CD14-positive monocyte (primary cell): ENCODE measurements around the gene APLN. TPM values are rescaled to one million over a fixed set of nuclear protein-coding genes. Genes with fewer than 3 reads are reported as not detected.

Source experiments
- DNase-seq, 3 donors: peaks; one replicate each; pipeline ENCODE4 v3.0.0-alpha.2; 2011 to 2022
- H2AFZ ChIP-seq: 2 replicates; pipeline ENCODE4 v1.6.0; 2012; ENCODE audit warnings: mild to moderate bottlenecking, low read depth, low read length, inconsistent platforms; ENCODE audit not compliant: insufficient read depth, poor library complexity, severe bottlenecking
- H3K27ac ChIP-seq, 2 donors: 1 replicate in 1 of 2; 2 replicates in 1 of 2; pipeline ENCODE4 v1.5.1; 2012 to 2013; ENCODE audit warnings: low read length in 2 of 2, control low read depth in 1 of 2, inconsistent platforms in 1 of 2, low read depth in 1 of 2, mild to moderate bottlenecking in 1 of 2
- H3K27me3 ChIP-seq, 2 donors: one replicate each; pipeline versions ENCODE4 v1.6.0 to v1.6.1; 2011 to 2013; ENCODE audit warnings: low read length in 2 of 2; ENCODE audit not compliant: control insufficient read depth in 2 of 2, insufficient read depth in 2 of 2
- H3K36me3 ChIP-seq, 2 donors: replicated peaks in 1 of 2; 1 replicate in 1 of 2; 2 replicates in 1 of 2; pipeline versions ENCODE4 v1.5.1 to v1.6.1; 2012 to 2013; ENCODE audit warnings: low read length in 2 of 2, control low read depth in 1 of 2, inconsistent platforms in 1 of 2, mild to moderate bottlenecking in 1 of 2; ENCODE audit not compliant: insufficient read depth in 2 of 2, control insufficient read depth in 1 of 2
- H3K4me1 ChIP-seq, 2 donors: 1 replicate in 1 of 2; 2 replicates in 1 of 2; pipeline versions ENCODE4 v1.5.1 to v1.6.1; 2012 to 2013; ENCODE audit warnings: low read length in 2 of 2, control low read depth in 1 of 2, inconsistent platforms in 1 of 2, mild to moderate bottlenecking in 1 of 2, moderate library complexity in 1 of 2; ENCODE audit not compliant: insufficient read depth in 2 of 2, control insufficient read depth in 1 of 2
- H3K4me2 ChIP-seq: replicated peaks from 2 replicates; pipeline ENCODE3; 2012; ENCODE audit warnings: low read length, moderate library complexity, mild to moderate bottlenecking; ENCODE audit not compliant: poor library complexity, severe bottlenecking; ENCODE audit errors: extremely low read depth
- H3K4me3 ChIP-seq, 3 experiments: fragments of 200-600 bp in 1 of 3; sonication (generic) in 1 of 3; replicated peaks in 1 of 3; 1 replicate in 2 of 3; 2 replicates in 1 of 3; pipeline ENCODE4 v1.5.1; 2011 to 2013; ENCODE audit warnings: low read length in 3 of 3, mild to moderate bottlenecking in 3 of 3, control low read depth in 2 of 3, low read depth in 2 of 3, inconsistent platforms in 1 of 3, moderate library complexity in 1 of 3
- H3K79me2 ChIP-seq: 2 replicates; pipeline ENCODE4 v1.6.0; 2012; ENCODE audit warnings: mild to moderate bottlenecking, control low read depth, inconsistent platforms, low read length, moderate library complexity; ENCODE audit not compliant: insufficient read depth
- H3K9ac ChIP-seq: 2 replicates; pipeline ENCODE4 v1.6.0; 2017; ENCODE audit warnings: low read length, mild to moderate bottlenecking; ENCODE audit not compliant: insufficient read depth, poor library complexity, severe bottlenecking
- H3K9me3 ChIP-seq, 2 donors: replicated peaks in 1 of 2; 1 replicate in 1 of 2; 2 replicates in 1 of 2; pipeline versions ENCODE4 v1.5.1 to v1.6.1; 2012 to 2013; ENCODE audit warnings: low read length in 2 of 2, control low read depth in 1 of 2; ENCODE audit not compliant: control insufficient read depth in 1 of 2, insufficient read depth in 1 of 2
- H4K20me1 ChIP-seq: 2 replicates; pipeline ENCODE4 v1.6.0; 2012; ENCODE audit warnings: mild to moderate bottlenecking, low read length, control low read depth, moderate library complexity; ENCODE audit not compliant: insufficient read depth
- H3K27ac Mint-ChIP-seq, 7 donors: one replicate each; pipeline ENCODE4 v1.8.0; 2020; ENCODE audit warnings: mild to moderate bottlenecking in 7 of 7, mixed read lengths in 7 of 7, moderate library complexity in 6 of 7, inconsistent platforms in 2 of 7
- H3K27me3 Mint-ChIP-seq, 3 donors: one replicate each; pipeline ENCODE4 v1.8.0; 2021 to 2022; ENCODE audit warnings: low read depth in 3 of 3, mild to moderate bottlenecking in 3 of 3, mixed read lengths in 3 of 3, moderate library complexity in 3 of 3, inconsistent platforms in 1 of 3
- H3K36me3 Mint-ChIP-seq, 2 donors: one replicate each; pipeline ENCODE4 v1.8.0; 2020; ENCODE audit warnings: mixed read lengths in 2 of 2, inconsistent platforms in 1 of 2, mild to moderate bottlenecking in 1 of 2
- H3K4me1 Mint-ChIP-seq: one replicate; pipeline ENCODE4 v1.8.0; 2020; ENCODE audit warnings: mild to moderate bottlenecking, mixed read lengths
- H3K4me3 Mint-ChIP-seq, 2 donors: one replicate each; pipeline ENCODE4 v1.8.0; 2020; ENCODE audit warnings: mild to moderate bottlenecking in 2 of 2, mixed read lengths in 2 of 2, moderate library complexity in 1 of 2
- H3K9me3 Mint-ChIP-seq, 7 donors: one replicate each; pipeline ENCODE4 v1.8.0; 2020 to 2022; ENCODE audit warnings: mixed read lengths in 7 of 7, mild to moderate bottlenecking in 6 of 7, moderate library complexity in 6 of 7, inconsistent platforms in 2 of 7
- CTCF ChIP-seq: fragments of 200-600 bp; IDR thresholded peaks from one replicate; pipeline ENCODE4 v1.8.0; 2022; ENCODE audit warnings: antibody characterized with exemption, mild to moderate bottlenecking
- WGBS: methylation state at CpG from one replicate; pipeline ENCODE4 v1.1.5; 2013; ENCODE audit warnings: missing lambda C conversion rate; ENCODE audit not compliant: insufficient coverage; 5-methylcytosine and 5-hydroxymethylcytosine counted together
- intact Hi-C, 2 donors: fragments of 100-400 bp; cut with micrococcal nuclease; formaldehyde crosslinking; loops; one replicate each; pipeline versions ENCODE4 v1.15.0 to v1.15.1; 2023
- polyA plus RNA-seq, 3 donors: library from polyadenylated mRNA; depleted of rRNA in 1 of 3; unstranded in 2 of 3; stranded (reverse) in 1 of 3; fragments of 300-500 nt in 2 of 3; fragments of >200 nt in 1 of 3; fragmentation: Illumina TruSeq in 2 of 3; gene quantifications; 1 replicate in 2 of 3; 2 replicates in 1 of 3; pipeline ENCODE4 v1.2.3, GENCODE V29; 2012 to 2021

The APLN gene
- polyA plus RNA-seq, 3 donors, result 0.03 TPM; not detected in 2

- no peak overlapping the region for H3K4me3 ChIP-seq
- H2AFZ ChIP-seq, result no peak overlapping the region
- H3K27me3 ChIP-seq, result no peaks in the 10 kb centered on the region
- no peak for TF ChIP-seq CTCF
- intact Hi-C loops, result loop anchor here in 1 of 2 donors (10.0 kb wide), 1 partner anchor 75 kb away; no protein-coding TSS in a partner anchor
- H3K36me3 Mint-ChIP-seq, result no peaks in the 10 kb centered on the region
- H3K79me2 ChIP-seq, result no peaks in the 10 kb centered on the region
- no peaks in the 10 kb centered on the region for H3K9me3 ChIP-seq
- no peak overlapping the region for H3K9ac ChIP-seq
- H4K20me1 ChIP-seq, result no peaks in the 10 kb centered on the region
- peak overlapping the region in 1 of 7 donors; percentile 21 for H3K27ac Mint-ChIP-seq
- H3K36me3 ChIP-seq, result no peaks in the 10 kb centered on the region
- peaks cover 15% of the 10 kb centered on the region in 2 donors for H3K4me1 ChIP-seq
- H3K4me3 Mint-ChIP-seq, result no peak overlapping the region
- H3K4me1 Mint-ChIP-seq, result peaks cover 16% of the 10 kb centered on the region
- H3K27me3 Mint-ChIP-seq, result peaks cover 0 to 13% (median 2%) of the 10 kb centered on the region in 3 donors
- no peak overlapping the region for H3K27ac ChIP-seq
- H3K4me2 ChIP-seq, result no peak overlapping the region
- H3K9me3 Mint-ChIP-seq, result peaks cover 0 to 3% (median 0%) of the 10 kb centered on the region in 7 donors
- WGBS, result 100% methylated on average over 1 of the region's 1 CpG
- no peak for DNase-seq
Observed at GRCh38 chrX:129679901-129680300, 25.1 kb upstream of the APLN start.

DNA sequence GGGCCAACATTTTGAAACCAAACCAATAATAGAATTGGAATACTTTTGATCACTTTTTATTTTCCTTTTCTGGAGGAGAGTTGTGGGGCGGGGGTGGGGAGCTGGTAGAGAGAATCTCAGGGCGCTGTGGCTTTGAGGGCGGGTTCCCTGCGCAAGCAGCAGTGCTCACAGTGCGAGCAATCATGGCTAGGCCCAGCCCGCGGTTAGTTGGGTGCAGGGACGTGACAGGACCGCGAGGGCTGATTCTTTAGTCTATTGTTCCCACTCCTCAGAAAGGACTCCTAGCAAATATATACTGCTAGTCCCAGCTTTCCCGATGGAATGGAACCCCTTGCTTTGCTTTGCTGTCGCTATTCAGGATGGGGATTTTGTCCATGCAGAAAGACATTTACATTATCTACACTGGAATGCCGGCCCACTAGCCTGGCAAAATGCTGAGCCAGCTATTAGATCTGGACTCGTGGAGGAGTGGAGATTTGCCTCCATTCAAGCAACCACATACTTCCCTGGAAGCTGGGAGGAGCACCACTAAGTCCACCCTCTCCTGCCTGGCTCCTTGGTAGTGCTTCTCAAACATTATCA lies 23.9 kb upstream of the APLN start:
- peaks cover 0 to 3% (median 0%) of the 10 kb centered on the region in 7 donors for H3K9me3 Mint-ChIP-seq
- H3K4me2 ChIP-seq, result peak overlapping the region; percentile 75
- intact Hi-C loops, result loop anchor here in 1 of 2 donors (10.0 kb wide), 1 partner anchor 76 kb away; no protein-coding TSS in a partner anchor

More for the DNA sequence above, 23.9 kb upstream of the APLN start:
- Mint-ChIP-seq H3K27ac (peak overlapping the region in 1 of 7 donors; percentile 70), H3K4me1 (peaks cover 16% of the 10 kb centered on the region), H3K36me3 (peaks cover 3 to 4% of the 10 kb centered on the region in 2 donors), H3K27me3 (peaks cover 0 to 11% (median 2%) of the 10 kb centered on the region in 3 donors), H3K4me3 (peak overlapping the region; percentile 68 to 86)
- Histone ChIP-seq H2AFZ (peak overlapping the region; percentile 85), H3K9me3 (no peaks in the 10 kb centered on the region), H3K4me3 (peak overlapping the region; percentile 36 to 75 (median 42)), H3K79me2 (no peaks in the 10 kb centered on the region), H4K20me1 (no peaks in the 10 kb centered on the region), H3K27ac (peak overlapping the region in 1 of 2 donors; percentile 65), H3K9ac (peak overlapping the region; percentile 60), H3K36me3 (no peaks in the 10 kb centered on the region), H3K27me3 (no peaks in the 10 kb centered on the region), H3K4me1 (peaks cover 15% of the 10 kb centered on the region in 2 donors)
- no peak for TF ChIP-seq CTCF
- WGBS, result 0% methylated on average over 6 of the region's 14 CpGs
- no peak for DNase-seq
